ENCODE results near the gene ATRN.

GRCh38 chr20:3421985-3422384 lies 48.8 kb upstream of the ATRN start:
- TF ChIP-seq CTCF (conservative IDR thresholded peaks at IDR 0.05 in 1 of 2, IDR thresholded peaks at IDR 0.05 in 1 of 2; ENCODE audit: extremely low read depth in 1 of 2, insufficient read depth in 1 of 2, low read depth in 1 of 2, low read length in 2 of 2) = no peak
- TF ChIP-seq EZH2 (IDR thresholded peaks at IDR 0.05; ENCODE audit: borderline replicate concordance, low read length) = no peak
